Mesenchymal stem cell (in vitro differentiated cells and primary cell): ENCODE data around the gene VPREB1.
"Not testable (repeated sequence)": the region's sequence is repeated elsewhere in the genome, so short reads cannot be mapped to it uniquely, and the experiment has no call there.

ENCODE experiments used
- DNase-seq: peaks from one replicate; pipeline ENCODE4 v3.0.0-alpha.2; 2013
- H2AFZ ChIP-seq: one replicate; pipeline ENCODE4 v1.6.1; 2013; ENCODE audit warnings: low read depth, mild to moderate bottlenecking, control low read depth, inconsistent platforms, low read length, moderate library complexity
- H2AK5ac ChIP-seq: 2 replicates; pipeline ENCODE4 v1.6.1; 2013; ENCODE audit warnings: low read length, moderate library complexity, mild to moderate bottlenecking, inconsistent platforms; ENCODE audit not compliant: severe bottlenecking
- H2BK120ac ChIP-seq: one replicate; pipeline ENCODE4 v1.6.1; 2013; ENCODE audit warnings: low read depth, mild to moderate bottlenecking, inconsistent platforms, low read length, moderate library complexity
- H2BK12ac ChIP-seq, 2 experiments: one replicate each; pipeline ENCODE4 v1.6.1; 2013; ENCODE audit warnings: inconsistent platforms in 2 of 2, low read length in 2 of 2, mild to moderate bottlenecking in 2 of 2, moderate library complexity in 2 of 2, control low read depth in 1 of 2
- H2BK15ac ChIP-seq: one replicate; pipeline ENCODE4 v1.6.1; 2013; ENCODE audit warnings: mild to moderate bottlenecking, low read depth, inconsistent platforms; ENCODE audit not compliant: poor library complexity, severe bottlenecking
- H2BK5ac ChIP-seq: 2 replicates; pipeline ENCODE4 v1.6.1; 2013; ENCODE audit warnings: low read depth, mild to moderate bottlenecking, low read length, control low read depth, inconsistent platforms; ENCODE audit not compliant: poor library complexity, severe bottlenecking
- H3K14ac ChIP-seq, 2 experiments: one replicate each; pipeline ENCODE4 v1.6.1; 2013; ENCODE audit warnings: inconsistent platforms in 2 of 2, low read length in 2 of 2, control low read depth in 1 of 2, mild to moderate bottlenecking in 1 of 2, moderate library complexity in 1 of 2
- H3K18ac ChIP-seq, 2 experiments: one replicate each; pipeline ENCODE4 v1.6.1; 2013; ENCODE audit warnings: inconsistent platforms in 2 of 2, low read length in 2 of 2, control low read depth in 1 of 2, low read depth in 1 of 2, mild to moderate bottlenecking in 1 of 2
- H3K23ac ChIP-seq, 2 experiments: one replicate each; pipeline ENCODE4 v1.6.1; 2013; ENCODE audit warnings: inconsistent platforms in 2 of 2, low read length in 2 of 2, mild to moderate bottlenecking in 2 of 2, moderate library complexity in 2 of 2, control low read depth in 1 of 2
- H3K27ac ChIP-seq: 2 replicates; pipeline ENCODE4 v1.5.1; 2013; ENCODE audit warnings: mild to moderate bottlenecking, moderate library complexity, low read length, control low read depth, inconsistent platforms; ENCODE audit not compliant: poor library complexity, severe bottlenecking
- H3K27me3 ChIP-seq, 2 experiments: 2 replicates each; pipeline versions ENCODE4 v1.6.1 to v1.7.0; 2013; ENCODE audit warnings: low read length in 2 of 2, mild to moderate bottlenecking in 2 of 2, moderate library complexity in 2 of 2, control low read depth in 1 of 2, inconsistent platforms in 1 of 2; ENCODE audit not compliant: control insufficient read depth in 1 of 2, insufficient read depth in 1 of 2
- H3K36me3 ChIP-seq, 2 experiments: 2 replicates each; pipeline versions ENCODE4 v1.6.1 to v1.7.0; 2013; ENCODE audit warnings: low read length in 2 of 2, control low read depth in 1 of 2, inconsistent platforms in 1 of 2, low read depth in 1 of 2, mild to moderate bottlenecking in 1 of 2; ENCODE audit not compliant: insufficient read depth in 2 of 2, control insufficient read depth in 1 of 2
- H3K4ac ChIP-seq, 2 experiments: one replicate each; pipeline ENCODE4 v1.6.1; 2013; ENCODE audit warnings: inconsistent platforms in 2 of 2, low read length in 2 of 2, mild to moderate bottlenecking in 2 of 2, moderate library complexity in 2 of 2, control low read depth in 1 of 2, low read depth in 1 of 2
- H3K4me1 ChIP-seq: 2 replicates; pipeline ENCODE4 v1.6.1; 2013; ENCODE audit warnings: low read depth, low read length, control low read depth; ENCODE audit not compliant: control insufficient read depth, insufficient read depth
- H3K4me2 ChIP-seq: 2 replicates; pipeline ENCODE4 v1.6.1; 2013; ENCODE audit warnings: low read length, mild to moderate bottlenecking, inconsistent platforms; ENCODE audit not compliant: poor library complexity, severe bottlenecking
- H3K4me3 ChIP-seq, 2 experiments: 2 replicates each; pipeline versions ENCODE4 v1.5.1 to v1.7.0; 2013; ENCODE audit warnings: low read length in 2 of 2, mild to moderate bottlenecking in 2 of 2, control low read depth in 1 of 2, low read depth in 1 of 2; ENCODE audit not compliant: insufficient read depth in 1 of 2
- H3K79me1 ChIP-seq: replicated peaks from 2 replicates; pipeline ENCODE4 v1.6.1; 2013; ENCODE audit warnings: mild to moderate bottlenecking, control low read depth, low read length, inconsistent platforms; ENCODE audit not compliant: poor library complexity, severe bottlenecking
- H3K9ac ChIP-seq: 2 replicates; pipeline ENCODE4 v1.7.0; 2013; ENCODE audit warnings: mild to moderate bottlenecking, low read length, moderate library complexity
- H3K9me3 ChIP-seq: 2 replicates; pipeline ENCODE4 v1.7.0; 2013; ENCODE audit warnings: mild to moderate bottlenecking, low read length; ENCODE audit not compliant: control insufficient read depth
- H4K8ac ChIP-seq: one replicate; pipeline ENCODE4 v1.6.1; 2013; ENCODE audit warnings: inconsistent platforms, mild to moderate bottlenecking, low read length, moderate library complexity
- H4K91ac ChIP-seq: one replicate; pipeline ENCODE4 v1.6.1; 2013; ENCODE audit warnings: mild to moderate bottlenecking, low read length, inconsistent platforms
- whole genome bisulfite sequencing: methylation state at CpG from one replicate; pipeline ENCODE4 v1.1.7; 2013; ENCODE audit warnings: mixed read lengths; 5-methylcytosine and 5-hydroxymethylcytosine counted together

VPREB1 gene

DNA sequence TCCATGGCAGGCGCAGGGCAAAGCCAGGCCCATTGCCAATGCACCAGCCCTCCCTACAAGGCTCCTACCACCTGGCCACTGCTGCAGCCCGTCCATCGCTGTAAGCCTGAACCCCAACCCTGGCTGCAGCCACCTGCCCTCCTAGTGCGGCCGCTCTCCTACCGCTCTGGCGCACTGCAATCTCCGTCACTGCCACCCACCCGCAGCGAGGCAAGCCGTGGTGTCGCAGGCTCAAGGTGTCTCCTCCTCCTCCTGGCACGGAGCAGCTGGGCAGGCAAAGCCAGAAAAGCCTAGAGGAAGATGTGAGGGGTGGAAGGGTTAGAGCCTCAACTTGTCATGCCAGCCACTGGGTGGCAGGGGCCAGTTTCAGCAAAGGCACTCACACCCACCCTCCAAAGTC lies 50.1 kb downstream of the VPREB1 start:
- H3K4me1 ChIP-seq, H2BK12ac ChIP-seq, H2BK5ac ChIP-seq, H4K91ac ChIP-seq, DNase-seq, H3K9ac ChIP-seq, H2AK5ac ChIP-seq, H3K4ac ChIP-seq, H2BK120ac ChIP-seq, H3K27me3 ChIP-seq, H2BK15ac ChIP-seq, H3K23ac ChIP-seq, H3K79me1 ChIP-seq, H3K14ac ChIP-seq, H4K8ac ChIP-seq, H3K4me3 ChIP-seq, H3K27ac ChIP-seq, H3K18ac ChIP-seq, H3K9me3 ChIP-seq, H2AFZ ChIP-seq, H3K4me2 ChIP-seq: not testable (repeated sequence)
- peaks cover 0 to 31% of the 10 kb centered on the region in 2 experiments for H3K36me3 ChIP-seq
- WGBS: 96% methylated on average over 11 of the region's 13 CpGs
